GM23338 (cell line): ENCODE measurements around the gene POMC. TPM values are rescaled to one million over a fixed set of nuclear protein-coding genes. Genes with fewer than 3 reads are reported as not detected.

Experiments used
- ATAC-seq: fragments of 200-7000 bp; cut with Tn5 transposase; 3 replicates; pipeline ENCODE4 v1.9.1; 2020
- DNase-seq: peaks from one replicate; pipeline ENCODE4 v3.0.0-alpha.2; 2015; ENCODE audit warnings: low spot score
- H2AFZ ChIP-seq: fragments of 200-600 bp; sonication (generic); 2 replicates; pipeline ENCODE4 v1.8.0; 2016; ENCODE audit warnings: antibody characterized with exemption, mild to moderate bottlenecking, moderate library complexity
- H3F3A ChIP-seq: fragments of 200-600 bp; sonication (generic); replicated peaks from 2 replicates; pipeline ENCODE4 v1.8.0; 2017; ENCODE audit warnings: antibody characterized with exemption, mixed run types, low read depth
- H3K27ac ChIP-seq: fragments of 200-600 bp; sonication (generic); 2 replicates; pipeline ENCODE4 v1.6.1; 2016; ENCODE audit warnings: low read depth
- H3K27me3 ChIP-seq: fragments of 200-600 bp; sonication (generic); 2 replicates; pipeline ENCODE4 v1.8.0; 2016; ENCODE audit warnings: mild to moderate bottlenecking, mixed run types, moderate library complexity; ENCODE audit not compliant: insufficient read depth
- H3K36me3 ChIP-seq: fragments of 200-600 bp; sonication (generic); 2 replicates; pipeline ENCODE4 v1.8.0; 2016; ENCODE audit warnings: mild to moderate bottlenecking; ENCODE audit not compliant: insufficient read depth
- H3K4me1 ChIP-seq: fragments of 200-600 bp; sonication (generic); 2 replicates; pipeline ENCODE4 v1.8.0; 2016; ENCODE audit warnings: mild to moderate bottlenecking, moderate library complexity; ENCODE audit not compliant: insufficient read depth
- H3K4me2 ChIP-seq: fragments of 200-600 bp; sonication (generic); 2 replicates; pipeline ENCODE4 v1.7.1; 2017; ENCODE audit warnings: mixed run types
- H3K4me3 ChIP-seq: fragments of 200-600 bp; sonication (generic); 2 replicates; pipeline ENCODE4 v1.6.1; 2016; ENCODE audit warnings: mixed run types
- H3K79me2 ChIP-seq: fragments of 200-600 bp; sonication (generic); replicated peaks from 2 replicates; pipeline ENCODE4 v1.8.0; 2017; ENCODE audit warnings: mild to moderate bottlenecking; ENCODE audit not compliant: insufficient read depth
- H3K9me2 ChIP-seq: fragments of 200-600 bp; sonication (generic); 2 replicates; pipeline ENCODE4 v1.8.0; 2017; ENCODE audit not compliant: insufficient read depth
- H4K20me1 ChIP-seq: fragments of 200-600 bp; sonication (generic); replicated peaks from 2 replicates; pipeline ENCODE4 v1.8.0; 2017; ENCODE audit warnings: mild to moderate bottlenecking; ENCODE audit not compliant: insufficient read depth
- H3K27ac Mint-ChIP-seq: 2 replicates; pipeline ENCODE4 v1.8.0; 2020; ENCODE audit warnings: inconsistent platforms, mild to moderate bottlenecking, moderate library complexity, mixed read lengths
- H3K27me3 Mint-ChIP-seq: 3 replicates; pipeline ENCODE4 v1.8.0; 2022; ENCODE audit warnings: low read depth, mild to moderate bottlenecking, moderate library complexity, mixed read lengths, inconsistent platforms; ENCODE audit not compliant: insufficient read depth, poor library complexity
- H3K36me3 Mint-ChIP-seq: 3 replicates; pipeline ENCODE4 v1.8.0; 2021; ENCODE audit warnings: low read depth, mild to moderate bottlenecking, inconsistent platforms, moderate library complexity, mixed read lengths
- H3K4me1 Mint-ChIP-seq: 3 replicates; pipeline ENCODE4 v1.8.0; 2020; ENCODE audit warnings: mild to moderate bottlenecking, inconsistent platforms, mixed read lengths
- H3K4me3 Mint-ChIP-seq: 3 replicates; pipeline ENCODE4 v1.8.0; 2021; ENCODE audit warnings: moderate library complexity, mild to moderate bottlenecking, inconsistent platforms, mixed read lengths
- H3K9me3 Mint-ChIP-seq: 3 replicates; pipeline ENCODE4 v1.8.0; 2020; ENCODE audit warnings: moderate library complexity, mild to moderate bottlenecking, inconsistent platforms, mixed read lengths
- CREB1 ChIP-seq: fragments of 250-450 bp; sonication (Bioruptor Pico); IDR thresholded peaks from 2 replicates; pipeline ENCODE4 v1.5.0; 2020; ENCODE audit warnings: low read depth, mild to moderate bottlenecking, moderate library complexity
- CTCF ChIP-seq, 2 experiments: fragments of 200-600 bp in 1 of 2; sonication (generic) in 1 of 2; conservative IDR thresholded peaks; 2 replicates each; pipeline versions ENCODE4 v1.5.1 to v1.6.1; 2016 to 2017; ENCODE audit warnings: antibody characterized with exemption in 2 of 2, low read depth in 2 of 2, mild to moderate bottlenecking in 2 of 2, moderate library complexity in 1 of 2
- ETS1 ChIP-seq: IDR thresholded peaks from 2 replicates; pipeline ENCODE4 v1.6.1; 2016; ENCODE audit warnings: antibody characterized with exemption
- EZH2 ChIP-seq: fragments of 200-600 bp; sonication (generic); IDR thresholded peaks from one replicate; pipeline ENCODE4 v1.8.0; 2017; ENCODE audit warnings: antibody characterized with exemption, mild to moderate bottlenecking, low read depth; ENCODE audit not compliant: unreplicated experiment
- EZH2phosphoT487 ChIP-seq: fragments of 200-600 bp; sonication (generic); IDR thresholded peaks from one replicate; pipeline ENCODE4 v1.8.1; 2018; ENCODE audit warnings: antibody characterized with exemption; ENCODE audit not compliant: unreplicated experiment
- JUNB ChIP-seq: IDR thresholded peaks from one replicate; pipeline ENCODE4 v1.6.1; 2016; ENCODE audit warnings: antibody characterized with exemption; ENCODE audit not compliant: unreplicated experiment
- NANOG ChIP-seq: IDR thresholded peaks from 2 replicates; pipeline ENCODE4 v1.6.1; 2016; ENCODE audit warnings: antibody characterized with exemption, borderline replicate concordance
- REST ChIP-seq: IDR thresholded peaks from one replicate; pipeline ENCODE4 v1.6.1; 2018; ENCODE audit warnings: antibody characterized with exemption; ENCODE audit not compliant: unreplicated experiment
- ZNF331 ChIP-seq: fragments of 250-450 bp; sonication (Bioruptor Pico); IDR thresholded peaks from 2 replicates; pipeline ENCODE4 v1.5.0; 2020; ENCODE audit warnings: low read depth, mild to moderate bottlenecking, moderate library complexity
- ZNF462 ChIP-seq: fragments of 250-450 bp; sonication (Bioruptor Pico); IDR thresholded peaks from 2 replicates; pipeline ENCODE4 v1.5.0; 2020; ENCODE audit warnings: mild to moderate bottlenecking, moderate library complexity
- polyA plus RNA-seq: library from polyadenylated mRNA; unstranded; fragments of >200 nt; fragmentation: Nextera tagmentation; extraction: Ambion mirVana; gene quantifications from 2 replicates; pipeline ENCODE4 v1.2.1, GENCODE V29; 2016
- total RNA-seq: library from RNA; depleted of rRNA; stranded (reverse); fragments of >200 nt; shearing (Covaris generic); gene quantifications from 2 replicates; pipeline ENCODE4 v1.2.3, GENCODE V29; 2014

The POMC gene
- total and polyA plus RNA-seq, 2 experiments from 2014 or later = 8.5 to 12.3 TPM

- TF ChIP-seq ETS1 = no peak
- no peak for TF ChIP-seq EZH2
- TF ChIP-seq CTCF (conservative IDR thresholded peaks at IDR 0.05; ENCODE audit: low read depth in 2 of 2) = no peak
- TF ChIP-seq REST = no peak
- no peak for TF ChIP-seq ZNF331 (CRISPR knock-in tag)
- TF ChIP-seq NANOG = no peak
These were observed 21.5 kb downstream of the POMC start (continued) for GRCh38 chr2:25146896-25147295.

GRCh38 chr2:25145803-25146202, 22.6 kb downstream of the POMC start:
- no peak overlapping the region for H3K27ac Mint-ChIP-seq
- Histone ChIP-seq H2AFZ (no peak overlapping the region), H3K36me3 (no peaks in the 10 kb centered on the region), H3K4me2 (no peak overlapping the region), H3K9me2 (no peaks in the 10 kb centered on the region), H3K27ac (no peak overlapping the region), H3K27me3 (no peaks in the 10 kb centered on the region), H3K4me1 (no peaks in the 10 kb centered on the region), H3K79me2 (no peaks in the 10 kb centered on the region), H3K4me3 (no peak overlapping the region), H3F3A (no peaks in the 10 kb centered on the region), H4K20me1 (no peaks in the 10 kb centered on the region)
- H3K36me3 Mint-ChIP-seq = peaks cover 2% of the 10 kb centered on the region; the same call in 2 of the 3 replicates
- H3K9me3 Mint-ChIP-seq = no peaks in the 10 kb centered on the region; the same call in 2 of the 3 replicates
- no peaks in the 10 kb centered on the region for H3K4me1 Mint-ChIP-seq
- H3K27me3 Mint-ChIP-seq = peaks cover 7% of the 10 kb centered on the region
- DNase-seq (no peak), ATAC-seq (no peak)
- no peak overlapping the region for H3K4me3 Mint-ChIP-seq
- TF ChIP-seq EZH2 (no peak), CTCF (conservative IDR thresholded peaks at IDR 0.05; ENCODE audit: low read depth in 2 of 2) (no peak), CREB1 (CRISPR knock-in tag) (no peak), JUNB (no peak), EZH2phosphoT487 (no peak), ZNF331 (CRISPR knock-in tag) (no peak), ZNF462 (no peak)
